SK-N-SH treated with all-trans-retinoic acid at 6 μM for 48 hours (cell line): ENCODE measurements around the gene THAP5.

Source experiments
- ATAC-seq: fragments of 200-7000 bp; cut with Tn5 transposase; 3 replicates; pipeline ENCODE4 v1.9.1; 2020; ENCODE audit warnings: mild to moderate bottlenecking, moderate library complexity
- ARNTL ChIP-seq: fragments of 450-650 bp; formaldehyde crosslinking; IDR thresholded peaks from 2 replicates; pipeline ENCODE4 v1.5.0; 2020; ENCODE audit warnings: low read depth, mild to moderate bottlenecking, moderate library complexity, borderline replicate concordance
- BACH2 ChIP-seq: fragments of 250-450 bp; sonication (Bioruptor Pico); IDR thresholded peaks from 2 replicates; pipeline ENCODE4 v1.9.0; 2021; ENCODE audit warnings: mild to moderate bottlenecking, borderline replicate concordance
- CREB5 ChIP-seq: fragments of 250-450 bp; sonication (Bioruptor Pico); IDR thresholded peaks from 2 replicates; pipeline ENCODE4 v1.5.1; 2020; ENCODE audit warnings: low read depth, mild to moderate bottlenecking, moderate library complexity
- CSDC2 ChIP-seq: fragments of 250-450 bp; sonication (Bioruptor Pico); IDR thresholded peaks from 2 replicates; pipeline ENCODE4 v1.5.0; 2020; ENCODE audit warnings: mild to moderate bottlenecking, moderate library complexity
- ESRRG ChIP-seq: fragments of 250-450 bp; sonication (Bioruptor Pico); IDR thresholded peaks from 2 replicates; pipeline ENCODE4 v1.6.1; 2021; ENCODE audit warnings: mild to moderate bottlenecking
- GLIS3 ChIP-seq: fragments of 250-450 bp; sonication (Bioruptor Pico); IDR thresholded peaks from 2 replicates; pipeline ENCODE4 v1.5.0; 2020; ENCODE audit warnings: mild to moderate bottlenecking, moderate library complexity
- ISL1 ChIP-seq: fragments of 250-450 bp; sonication (Bioruptor Pico); IDR thresholded peaks from 2 replicates; pipeline ENCODE4 v2.1.2; 2022; ENCODE audit warnings: mild to moderate bottlenecking, moderate library complexity
- OSR1 ChIP-seq: fragments of 250-450 bp; sonication (Bioruptor Pico); IDR thresholded peaks from 2 replicates; pipeline ENCODE4 v1.8.0; 2022; ENCODE audit warnings: moderate library complexity, mild to moderate bottlenecking, inconsistent platforms
- PPARA ChIP-seq: fragments of 250-450 bp; sonication (Bioruptor Pico); IDR thresholded peaks from 2 replicates; pipeline ENCODE4 v1.5.0; 2020; ENCODE audit warnings: mild to moderate bottlenecking, borderline replicate concordance
- RARB ChIP-seq: fragments of 250-450 bp; sonication (Bioruptor Pico); IDR thresholded peaks from 2 replicates; pipeline ENCODE4 v1.8.0; 2021; ENCODE audit warnings: mild to moderate bottlenecking, moderate library complexity
- SNAI2 ChIP-seq: fragments of 250-450 bp; sonication (Bioruptor Pico); IDR thresholded peaks from 2 replicates; pipeline ENCODE4 v1.5.0; 2020; ENCODE audit warnings: mild to moderate bottlenecking, moderate library complexity
- TCF4 ChIP-seq: fragments of 250-450 bp; sonication (Bioruptor Pico); IDR thresholded peaks from 2 replicates; pipeline ENCODE4 v1.8.0; 2021; ENCODE audit warnings: mild to moderate bottlenecking, moderate library complexity, borderline replicate concordance
- TOX ChIP-seq: fragments of 250-450 bp; sonication (Bioruptor Pico); IDR thresholded peaks from 2 replicates; pipeline ENCODE4 v1.8.0; 2021; ENCODE audit warnings: mild to moderate bottlenecking, moderate library complexity, borderline replicate concordance
- ZC3H10 ChIP-seq: fragments of 250-450 bp; sonication (Bioruptor Pico); IDR thresholded peaks from 2 replicates; pipeline ENCODE4 v1.5.1; 2021; ENCODE audit warnings: mild to moderate bottlenecking, moderate library complexity
- ZFP3 ChIP-seq: fragments of 250-450 bp; sonication (Bioruptor Pico); IDR thresholded peaks from 2 replicates; pipeline ENCODE4 v1.5.0; 2020; ENCODE audit warnings: mild to moderate bottlenecking, moderate library complexity
- ZNF565 ChIP-seq: fragments of 450-650 bp; formaldehyde crosslinking; conservative IDR thresholded peaks from 2 replicates; pipeline ENCODE4 v1.5.0; 2020; ENCODE audit warnings: low read depth, mild to moderate bottlenecking, moderate library complexity
- ZNF70 ChIP-seq: fragments of 450-650 bp; formaldehyde crosslinking; IDR thresholded peaks from 2 replicates; pipeline ENCODE4 v1.5.0; 2020; ENCODE audit warnings: mild to moderate bottlenecking, moderate library complexity
- ZNF8 ChIP-seq: fragments of 450-650 bp; formaldehyde crosslinking; IDR thresholded peaks from 2 replicates; pipeline ENCODE4 v1.5.0; 2020; ENCODE audit warnings: mild to moderate bottlenecking, moderate library complexity
- TF ChIP-seq, protein P1 (sequence below): fragments of 250-450 bp; sonication (Bioruptor Pico); IDR thresholded peaks from 2 replicates; pipeline ENCODE4 v1.5.0; 2020; ENCODE audit warnings: mild to moderate bottlenecking, moderate library complexity
- TF ChIP-seq, protein P2 (sequence below): fragments of 250-450 bp; sonication (Bioruptor Pico); IDR thresholded peaks from 2 replicates; pipeline ENCODE4 v1.5.1; 2021; ENCODE audit warnings: mild to moderate bottlenecking, moderate library complexity
- TF ChIP-seq, protein P3 (sequence below): fragments of 250-450 bp; sonication (Bioruptor Pico); IDR thresholded peaks from 2 replicates; pipeline ENCODE4 v1.8.0; 2020; ENCODE audit warnings: mild to moderate bottlenecking, moderate library complexity, borderline replicate concordance

The THAP5 gene

GRCh38 chr7:108565987-108566386, 3.5 kb downstream of the THAP5 start (continued):
- TF ChIP-seq, protein P1, sequence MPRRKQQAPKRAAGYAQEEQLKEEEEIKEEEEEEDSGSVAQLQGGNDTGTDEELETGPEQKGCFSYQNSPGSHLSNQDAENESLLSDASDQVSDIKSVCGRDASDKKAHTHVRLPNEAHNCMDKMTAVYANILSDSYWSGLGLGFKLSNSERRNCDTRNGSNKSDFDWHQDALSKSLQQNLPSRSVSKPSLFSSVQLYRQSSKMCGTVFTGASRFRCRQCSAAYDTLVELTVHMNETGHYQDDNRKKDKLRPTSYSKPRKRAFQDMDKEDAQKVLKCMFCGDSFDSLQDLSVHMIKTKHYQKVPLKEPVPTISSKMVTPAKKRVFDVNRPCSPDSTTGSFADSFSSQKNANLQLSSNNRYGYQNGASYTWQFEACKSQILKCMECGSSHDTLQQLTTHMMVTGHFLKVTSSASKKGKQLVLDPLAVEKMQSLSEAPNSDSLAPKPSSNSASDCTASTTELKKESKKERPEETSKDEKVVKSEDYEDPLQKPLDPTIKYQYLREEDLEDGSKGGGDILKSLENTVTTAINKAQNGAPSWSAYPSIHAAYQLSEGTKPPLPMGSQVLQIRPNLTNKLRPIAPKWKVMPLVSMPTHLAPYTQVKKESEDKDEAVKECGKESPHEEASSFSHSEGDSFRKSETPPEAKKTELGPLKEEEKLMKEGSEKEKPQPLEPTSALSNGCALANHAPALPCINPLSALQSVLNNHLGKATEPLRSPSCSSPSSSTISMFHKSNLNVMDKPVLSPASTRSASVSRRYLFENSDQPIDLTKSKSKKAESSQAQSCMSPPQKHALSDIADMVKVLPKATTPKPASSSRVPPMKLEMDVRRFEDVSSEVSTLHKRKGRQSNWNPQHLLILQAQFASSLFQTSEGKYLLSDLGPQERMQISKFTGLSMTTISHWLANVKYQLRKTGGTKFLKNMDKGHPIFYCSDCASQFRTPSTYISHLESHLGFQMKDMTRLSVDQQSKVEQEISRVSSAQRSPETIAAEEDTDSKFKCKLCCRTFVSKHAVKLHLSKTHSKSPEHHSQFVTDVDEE (CRISPR knock-in tag): no peak
- TF ChIP-seq BACH2 (CRISPR knock-in tag): no peak

GRCh38 chr7:108561047-108561619, 8.4 kb downstream of the THAP5 start:
- TF ChIP-seq GLIS3 (CRISPR knock-in tag): no peak
- no peak for TF ChIP-seq RARB
- TF ChIP-seq ARNTL (CRISPR knock-in tag): no peak
- no peak for TF ChIP-seq TCF4 (CRISPR knock-in tag)
- no peak for TF ChIP-seq BACH2 (CRISPR knock-in tag)
- no peak for TF ChIP-seq CREB5 (CRISPR knock-in tag)
- TF ChIP-seq ZNF565 (CRISPR knock-in tag): no peak
- no peak for TF ChIP-seq SNAI2 (CRISPR knock-in tag)
- no peak for TF ChIP-seq ZNF8
- TF ChIP-seq, protein P1 (CRISPR knock-in tag): no peak
- no peak for TF ChIP-seq ESRRG (CRISPR knock-in tag)
- no peak for TF ChIP-seq OSR1 (CRISPR knock-in tag)
- no peak; the same call in 2 of the 3 replicates for ATAC-seq

DNA sequence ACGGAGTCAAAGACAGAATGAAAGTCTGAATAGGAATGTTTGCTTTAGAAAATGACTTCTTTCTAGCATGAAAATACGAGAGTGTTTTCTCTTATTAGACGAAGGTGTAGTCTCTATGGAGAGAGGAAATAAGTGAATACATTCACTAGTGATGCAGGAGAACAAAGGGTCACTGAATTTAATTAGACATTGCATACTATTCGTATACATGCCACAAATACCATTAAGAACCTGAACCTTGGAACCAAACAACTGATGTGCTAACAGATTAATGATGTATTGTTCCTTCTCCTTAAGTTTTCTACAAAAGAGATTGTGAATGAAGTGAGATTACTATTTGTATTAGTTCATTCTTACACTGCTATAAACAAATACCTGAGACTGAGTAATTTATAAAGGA, 10.3 kb downstream of the THAP5 start:
- no peak for TF ChIP-seq CREB5 (CRISPR knock-in tag)
- TF ChIP-seq TOX (CRISPR knock-in tag): no peak
- TF ChIP-seq, protein P2, sequence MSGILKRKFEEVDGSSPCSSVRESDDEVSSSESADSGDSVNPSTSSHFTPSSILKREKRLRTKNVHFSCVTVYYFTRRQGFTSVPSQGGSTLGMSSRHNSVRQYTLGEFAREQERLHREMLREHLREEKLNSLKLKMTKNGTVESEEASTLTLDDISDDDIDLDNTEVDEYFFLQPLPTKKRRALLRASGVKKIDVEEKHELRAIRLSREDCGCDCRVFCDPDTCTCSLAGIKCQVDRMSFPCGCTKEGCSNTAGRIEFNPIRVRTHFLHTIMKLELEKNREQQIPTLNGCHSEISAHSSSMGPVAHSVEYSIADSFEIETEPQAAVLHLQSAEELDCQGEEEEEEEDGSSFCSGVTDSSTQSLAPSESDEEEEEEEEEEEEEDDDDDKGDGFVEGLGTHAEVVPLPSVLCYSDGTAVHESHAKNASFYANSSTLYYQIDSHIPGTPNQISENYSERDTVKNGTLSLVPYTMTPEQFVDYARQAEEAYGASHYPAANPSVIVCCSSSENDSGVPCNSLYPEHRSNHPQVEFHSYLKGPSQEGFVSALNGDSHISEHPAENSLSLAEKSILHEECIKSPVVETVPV (CRISPR knock-in tag): no peak
- TF ChIP-seq CSDC2 (CRISPR knock-in tag): no peak
- TF ChIP-seq ESRRG (CRISPR knock-in tag): no peak
- no peak for TF ChIP-seq PPARA
- TF ChIP-seq, protein P1 (CRISPR knock-in tag): no peak
- no peak for TF ChIP-seq ARNTL (CRISPR knock-in tag)
- no peak for TF ChIP-seq ZNF70 (CRISPR knock-in tag)
- TF ChIP-seq ZC3H10 (CRISPR knock-in tag): no peak
- TF ChIP-seq OSR1 (CRISPR knock-in tag): no peak
- no peak for TF ChIP-seq ISL1 (CRISPR knock-in tag)
- TF ChIP-seq ZNF8: no peak
- no peak for TF ChIP-seq SNAI2 (CRISPR knock-in tag)
- TF ChIP-seq, protein P3, sequence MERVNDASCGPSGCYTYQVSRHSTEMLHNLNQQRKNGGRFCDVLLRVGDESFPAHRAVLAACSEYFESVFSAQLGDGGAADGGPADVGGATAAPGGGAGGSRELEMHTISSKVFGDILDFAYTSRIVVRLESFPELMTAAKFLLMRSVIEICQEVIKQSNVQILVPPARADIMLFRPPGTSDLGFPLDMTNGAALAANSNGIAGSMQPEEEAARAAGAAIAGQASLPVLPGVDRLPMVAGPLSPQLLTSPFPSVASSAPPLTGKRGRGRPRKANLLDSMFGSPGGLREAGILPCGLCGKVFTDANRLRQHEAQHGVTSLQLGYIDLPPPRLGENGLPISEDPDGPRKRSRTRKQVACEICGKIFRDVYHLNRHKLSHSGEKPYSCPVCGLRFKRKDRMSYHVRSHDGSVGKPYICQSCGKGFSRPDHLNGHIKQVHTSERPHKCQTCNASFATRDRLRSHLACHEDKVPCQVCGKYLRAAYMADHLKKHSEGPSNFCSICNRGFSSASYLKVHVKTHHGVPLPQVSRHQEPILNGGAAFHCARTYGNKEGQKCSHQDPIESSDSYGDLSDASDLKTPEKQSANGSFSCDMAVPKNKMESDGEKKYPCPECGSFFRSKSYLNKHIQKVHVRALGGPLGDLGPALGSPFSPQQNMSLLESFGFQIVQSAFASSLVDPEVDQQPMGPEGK: no peak
- no peak for TF ChIP-seq ZFP3
- no peak for ATAC-seq
